GM12873 (cell line): ENCODE data around the gene ZNF598.
A peak's percentile ranks its signal among the peaks of the same experiment; 100 is the strongest.

Experiments
- TF ChIP-seq, protein P1 (sequence below): IDR thresholded peaks from 2 replicates; pipeline ENCODE4 v1.5.1; 2012; ENCODE audit warnings: low read depth, mild to moderate bottlenecking, moderate library complexity, low read length, control low read depth; ENCODE audit not compliant: insufficient read depth; ENCODE audit errors: missing control alignments

Gene ZNF598

DNA sequence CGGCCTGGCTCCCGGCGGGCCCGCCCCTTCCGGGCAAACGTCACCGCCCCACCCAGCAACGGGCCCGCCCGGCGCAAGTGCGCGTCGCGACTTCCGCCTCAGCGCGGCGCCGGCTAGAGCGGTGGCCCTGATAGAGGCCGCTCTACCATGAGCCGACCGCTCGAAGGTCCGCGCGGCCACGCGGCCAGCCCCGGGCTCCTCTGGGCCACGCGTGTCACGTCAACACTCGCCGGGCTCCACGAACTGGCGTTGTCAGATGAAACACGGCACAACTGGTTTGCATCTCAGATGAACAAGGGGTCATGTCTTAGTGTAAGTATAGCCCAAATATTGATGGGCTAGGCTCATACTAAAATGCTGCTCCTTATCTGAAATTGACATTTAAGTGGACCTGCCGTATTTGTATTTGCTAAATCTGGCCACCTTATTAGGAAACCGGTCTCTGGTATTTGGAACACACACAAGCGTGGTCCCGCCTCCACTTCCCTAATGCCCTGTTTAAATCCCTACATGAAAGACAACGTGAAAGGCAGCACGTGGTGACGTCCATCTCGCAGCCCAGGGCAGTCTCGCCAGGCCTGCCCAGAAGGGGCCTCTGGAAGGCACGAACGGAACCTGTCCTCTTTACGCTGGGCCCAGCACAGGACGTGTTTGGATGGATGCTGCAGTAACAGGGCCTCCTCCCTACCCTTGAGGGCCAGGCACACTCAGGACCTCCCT, at the start of gene ZNF598:
TSS of gene ZNF598 (minus strand) at position 31 of the 720 bp plus-strand sequence.
- TF ChIP-seq, protein P1, sequence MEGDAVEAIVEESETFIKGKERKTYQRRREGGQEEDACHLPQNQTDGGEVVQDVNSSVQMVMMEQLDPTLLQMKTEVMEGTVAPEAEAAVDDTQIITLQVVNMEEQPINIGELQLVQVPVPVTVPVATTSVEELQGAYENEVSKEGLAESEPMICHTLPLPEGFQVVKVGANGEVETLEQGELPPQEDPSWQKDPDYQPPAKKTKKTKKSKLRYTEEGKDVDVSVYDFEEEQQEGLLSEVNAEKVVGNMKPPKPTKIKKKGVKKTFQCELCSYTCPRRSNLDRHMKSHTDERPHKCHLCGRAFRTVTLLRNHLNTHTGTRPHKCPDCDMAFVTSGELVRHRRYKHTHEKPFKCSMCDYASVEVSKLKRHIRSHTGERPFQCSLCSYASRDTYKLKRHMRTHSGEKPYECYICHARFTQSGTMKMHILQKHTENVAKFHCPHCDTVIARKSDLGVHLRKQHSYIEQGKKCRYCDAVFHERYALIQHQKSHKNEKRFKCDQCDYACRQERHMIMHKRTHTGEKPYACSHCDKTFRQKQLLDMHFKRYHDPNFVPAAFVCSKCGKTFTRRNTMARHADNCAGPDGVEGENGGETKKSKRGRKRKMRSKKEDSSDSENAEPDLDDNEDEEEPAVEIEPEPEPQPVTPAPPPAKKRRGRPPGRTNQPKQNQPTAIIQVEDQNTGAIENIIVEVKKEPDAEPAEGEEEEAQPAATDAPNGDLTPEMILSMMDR = no peak

DNA sequence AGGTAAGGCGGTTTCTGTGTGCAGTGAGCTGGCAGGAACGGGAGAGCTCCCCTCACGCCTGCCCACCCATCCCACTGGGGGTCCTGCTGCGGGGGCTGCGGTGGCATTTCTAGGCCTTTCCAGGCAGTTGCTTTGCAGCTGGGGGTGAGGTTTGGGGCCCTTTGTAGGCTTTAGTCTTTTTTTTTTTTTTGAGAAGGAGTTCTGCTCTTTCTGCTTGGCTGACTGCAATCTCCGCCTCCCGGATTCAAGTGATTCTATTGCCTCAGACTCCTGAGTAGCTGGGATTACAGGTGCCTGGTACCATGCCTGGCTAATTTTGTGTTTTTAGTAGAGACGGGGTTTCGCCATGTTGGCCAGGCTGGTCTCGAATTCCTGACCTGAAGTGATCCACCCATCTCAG, 49.3 kb upstream of the ZNF598 start:
- TF ChIP-seq, protein P1 = no peak

DNA sequence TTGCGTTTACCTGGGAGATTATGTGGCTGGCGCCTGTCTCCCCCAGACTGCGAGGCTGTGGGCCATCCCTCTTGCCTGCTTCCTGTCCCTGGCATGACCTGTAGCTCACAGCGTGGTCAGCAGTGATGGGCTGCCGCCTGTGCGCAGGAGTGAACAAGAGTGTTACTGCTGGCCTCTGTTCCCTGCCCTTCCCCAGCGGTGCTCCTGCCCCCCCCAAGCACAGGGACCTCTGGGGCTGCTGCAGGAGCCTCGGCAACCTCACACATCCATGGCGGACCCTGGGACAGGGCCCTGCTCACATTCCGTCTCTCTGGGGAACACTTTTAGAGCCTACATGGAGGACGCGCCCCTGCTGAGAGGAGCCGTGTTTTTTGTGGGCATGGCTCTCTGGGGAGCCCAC, 48.8 kb upstream of the ZNF598 start:
- TF ChIP-seq, protein P1 = no peak

DNA sequence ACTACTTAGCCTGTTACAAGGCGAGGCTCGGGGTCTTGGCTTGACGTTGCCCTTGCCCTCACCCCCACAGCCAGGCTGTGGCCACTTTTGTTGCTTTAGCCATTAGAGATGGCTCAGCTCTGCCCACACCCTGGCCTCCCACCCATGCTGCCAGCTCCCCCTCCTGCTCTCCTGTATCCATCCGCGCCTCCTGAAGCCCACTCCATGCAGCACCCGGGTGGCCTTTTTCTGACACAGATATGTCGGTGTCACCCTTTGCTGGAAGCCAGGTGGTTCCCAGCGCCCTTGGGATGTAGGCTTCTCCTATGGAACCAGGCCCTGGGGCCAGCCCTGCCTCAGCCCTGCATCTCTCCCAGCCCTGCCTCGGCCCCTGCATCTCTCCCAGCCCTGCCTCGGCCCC, 47.8 kb upstream of the ZNF598 start:
- TF ChIP-seq, protein P1 = no peak

GRCh38 chr16:2056681-2057407, 47.2 kb upstream of the ZNF598 start:
- TF ChIP-seq, protein P1 = peak; percentile 31

- TF ChIP-seq, protein P1 = peak; percentile 15
Measured at GRCh38 chr16:2056077-2056476, 46.5 kb upstream of the ZNF598 start.

GRCh38 chr16:2054543-2055245, 45.1 kb upstream of the ZNF598 start:
- TF ChIP-seq, protein P1 = no peak
